PC-9 (cell line): ENCODE measurements around the gene PSMD1. TPM values are rescaled to one million over a fixed set of nuclear protein-coding genes. Genes with fewer than 3 reads are reported as not detected.
A peak's percentile ranks its signal among the peaks of the same experiment; 100 is the strongest.

Experiments
- BruUV-seq: library from RNA; stranded (reverse); fragments of 400-500 nt; replicated peaks from 2 replicates; lab custom pipeline; 2021; lab: Mats Ljungman, UMichigan
- CTCF ChIA-PET: fragments of 300-600 bp; sonication (Branson Sonifier 250); formaldehyde crosslinking; loops from one replicate; lab custom pipeline; 2022; ENCODE audit warnings: antibody characterized with exemption; lab: Charles Lee
- POLR2A ChIA-PET: fragments of 300-600 bp; sonication (Branson Sonifier 250); formaldehyde crosslinking; loops from one replicate; lab custom pipeline; 2022; ENCODE audit warnings: antibody characterized with exemption; ENCODE audit not compliant: unreplicated experiment; lab: Charles Lee
- DNase-seq, 2 experiments: peaks; one replicate each; pipeline versions ENCODE4 v3.0.0 to v3.0.0-alpha.2; 2015 to 2022; ENCODE audit warnings: mixed read lengths in 1 of 2
- H2AFZ ChIP-seq: fragments of 200-600 bp; sonication (generic); 2 replicates; pipeline ENCODE4 v1.8.1; 2017; ENCODE audit warnings: antibody characterized with exemption
- H3F3A ChIP-seq: fragments of 200-600 bp; sonication (generic); 2 replicates; pipeline ENCODE4 v1.8.1; 2017; ENCODE audit warnings: antibody characterized with exemption, mild to moderate bottlenecking, low read depth; ENCODE audit not compliant: insufficient read depth
- H3K27ac ChIP-seq: fragments of 200-600 bp; sonication (generic); 2 replicates; pipeline ENCODE4 v1.6.1; 2016; ENCODE audit warnings: mixed run types
- H3K27me3 ChIP-seq: fragments of 200-600 bp; sonication (generic); 2 replicates; pipeline ENCODE4 v1.6.1; 2016; ENCODE audit warnings: low read depth, mixed run types; ENCODE audit not compliant: insufficient read depth
- H3K36me3 ChIP-seq: fragments of 200-600 bp; sonication (generic); 2 replicates; pipeline ENCODE4 v1.6.1; 2016; ENCODE audit warnings: low read depth, mixed run types
- H3K4me1 ChIP-seq: fragments of 200-600 bp; sonication (generic); replicated peaks from 2 replicates; pipeline ENCODE4 v1.6.1; 2016; ENCODE audit warnings: mixed run types; ENCODE audit not compliant: insufficient read depth
- H3K4me2 ChIP-seq: fragments of 200-600 bp; sonication (generic); 2 replicates; pipeline ENCODE4 v1.6.1; 2017; ENCODE audit warnings: mixed run types
- H3K4me3 ChIP-seq: fragments of 200-600 bp; sonication (generic); 2 replicates; pipeline ENCODE4 v1.6.1; 2016; ENCODE audit warnings: mixed run types
- H3K79me2 ChIP-seq: fragments of 200-600 bp; sonication (generic); 2 replicates; pipeline ENCODE4 v1.6.1; 2017; ENCODE audit warnings: low read depth, mixed run types
- H3K9me2 ChIP-seq: fragments of 200-600 bp; sonication (generic); 2 replicates; pipeline ENCODE4 v1.8.1; 2017; ENCODE audit warnings: mild to moderate bottlenecking; ENCODE audit not compliant: insufficient read depth
- H3K9me3 ChIP-seq: fragments of 200-600 bp; sonication (generic); 2 replicates; pipeline ENCODE4 v1.8.1; 2016; ENCODE audit warnings: low read depth; ENCODE audit not compliant: insufficient read depth
- H4K20me1 ChIP-seq: fragments of 200-600 bp; sonication (generic); 2 replicates; pipeline ENCODE4 v1.8.1; 2017; ENCODE audit not compliant: insufficient read depth
- EZH2 ChIP-seq: fragments of 200-600 bp; sonication (generic); IDR thresholded peaks from 2 replicates; pipeline ENCODE4 v1.8.0; 2017; ENCODE audit warnings: antibody characterized with exemption, low read depth
- intact Hi-C: fragments of 100-400 bp; cut with micrococcal nuclease; formaldehyde crosslinking; loops from one replicate; pipeline ENCODE4 v1.10.0; 2022; ENCODE audit not compliant: unreplicated experiment
- total RNA-seq: library from RNA; stranded (reverse); gene quantifications from 2 replicates; pipeline ENCODE4 v1.2.3, GENCODE V29; 2021
- TF ChIP-seq, protein P1 (sequence below): fragments of 200-600 bp; sonication (generic); conservative IDR thresholded peaks from 2 replicates; pipeline ENCODE4 v1.6.1; 2017; ENCODE audit warnings: mixed run types, antibody characterized with exemption, mild to moderate bottlenecking, moderate library complexity

PSMD1 gene
- total RNA-seq, 1 experiment from 2014 or later = 119 TPM

DNA sequence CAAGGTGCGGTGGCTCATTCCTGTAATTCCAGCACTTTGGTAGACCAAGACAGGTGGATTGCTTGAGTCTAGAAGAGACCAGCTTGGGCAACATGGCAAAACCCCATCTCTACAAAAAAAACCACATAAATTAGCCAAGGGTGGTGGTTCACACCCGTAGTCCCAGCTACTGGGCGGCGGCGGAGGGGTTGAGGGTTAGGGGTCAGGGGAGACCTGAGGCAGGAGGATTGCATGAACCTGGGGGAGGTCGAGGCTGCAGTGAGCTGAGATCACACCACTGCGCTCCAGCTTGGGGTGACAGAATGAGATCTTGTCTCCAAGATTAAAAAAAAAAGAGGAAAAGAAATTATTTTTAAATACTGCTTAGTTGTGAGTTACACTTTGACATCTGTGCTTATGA lies 69.5 kb downstream of the PSMD1 start:
- Histone ChIP-seq H3K36me3 (peaks cover 21% of the 10 kb centered on the region), H3K27ac (no peak overlapping the region), H3K4me2 (no peak overlapping the region), H2AFZ (no peak overlapping the region), H3K79me2 (peaks cover 46% of the 10 kb centered on the region), H4K20me1 (no peaks in the 10 kb centered on the region), H3K27me3 (no peaks in the 10 kb centered on the region), H3K9me2 (no peaks in the 10 kb centered on the region), H3K4me1 (peaks cover 27% of the 10 kb centered on the region), H3F3A (peaks cover 18% of the 10 kb centered on the region; the same call in 1 of the 2 replicates), H3K4me3 (no peak overlapping the region), H3K9me3 (no peaks in the 10 kb centered on the region)
- POLR2A ChIA-PET = no interaction called here
- TF ChIP-seq, protein P1, sequence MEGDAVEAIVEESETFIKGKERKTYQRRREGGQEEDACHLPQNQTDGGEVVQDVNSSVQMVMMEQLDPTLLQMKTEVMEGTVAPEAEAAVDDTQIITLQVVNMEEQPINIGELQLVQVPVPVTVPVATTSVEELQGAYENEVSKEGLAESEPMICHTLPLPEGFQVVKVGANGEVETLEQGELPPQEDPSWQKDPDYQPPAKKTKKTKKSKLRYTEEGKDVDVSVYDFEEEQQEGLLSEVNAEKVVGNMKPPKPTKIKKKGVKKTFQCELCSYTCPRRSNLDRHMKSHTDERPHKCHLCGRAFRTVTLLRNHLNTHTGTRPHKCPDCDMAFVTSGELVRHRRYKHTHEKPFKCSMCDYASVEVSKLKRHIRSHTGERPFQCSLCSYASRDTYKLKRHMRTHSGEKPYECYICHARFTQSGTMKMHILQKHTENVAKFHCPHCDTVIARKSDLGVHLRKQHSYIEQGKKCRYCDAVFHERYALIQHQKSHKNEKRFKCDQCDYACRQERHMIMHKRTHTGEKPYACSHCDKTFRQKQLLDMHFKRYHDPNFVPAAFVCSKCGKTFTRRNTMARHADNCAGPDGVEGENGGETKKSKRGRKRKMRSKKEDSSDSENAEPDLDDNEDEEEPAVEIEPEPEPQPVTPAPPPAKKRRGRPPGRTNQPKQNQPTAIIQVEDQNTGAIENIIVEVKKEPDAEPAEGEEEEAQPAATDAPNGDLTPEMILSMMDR = no peak
- TF ChIP-seq EZH2 = no peak
- BruUV-seq = no TSS peak
- intact Hi-C loops = no loop called here
- CTCF ChIA-PET = no interaction called here
- no peak for DNase-seq

DNA sequence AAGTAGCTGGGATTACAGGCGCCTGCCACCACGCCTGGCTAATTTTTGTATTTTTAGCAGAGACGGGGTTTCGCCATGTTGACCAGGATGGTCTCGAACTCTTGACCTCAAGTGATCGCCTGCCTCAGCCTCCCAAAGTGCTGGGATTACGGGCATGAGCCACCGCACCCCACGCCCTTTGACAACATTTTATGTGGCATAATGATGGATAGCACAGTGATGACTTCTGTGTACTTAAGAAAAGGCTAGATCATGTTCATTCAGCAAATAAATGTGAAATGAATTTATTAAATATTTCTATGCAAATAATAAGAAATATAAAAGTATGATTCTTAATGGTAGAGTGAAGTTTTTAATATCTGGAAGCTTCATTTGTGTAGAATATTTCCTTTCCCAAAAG lies 70.8 kb downstream of the PSMD1 start:
- no peaks in the 10 kb centered on the region; the same call in 1 of the 2 replicates for H4K20me1 ChIP-seq
- POLR2A ChIA-PET = interaction anchor here (0.6 kb wide), 1 partner anchor 33 kb away, joined by 4 read pairs; no protein-coding TSS in a partner anchor
- BruUV-seq = no TSS peak
- H3K4me1 ChIP-seq = peaks cover 37% of the 10 kb centered on the region
- H3F3A ChIP-seq = peaks cover 23% of the 10 kb centered on the region; the same call in 1 of the 2 replicates
- no peaks in the 10 kb centered on the region for H3K9me3 ChIP-seq
- H3K27ac ChIP-seq = peak overlapping the region; percentile 17; the same call in 1 of the 2 replicates
- no peaks in the 10 kb centered on the region for H3K9me2 ChIP-seq
- H3K4me2 ChIP-seq = no peak overlapping the region
- TF ChIP-seq, protein P1 = no peak
- TF ChIP-seq EZH2 = no peak
- H3K79me2 ChIP-seq = peaks cover 45% of the 10 kb centered on the region
- no peak overlapping the region for H2AFZ ChIP-seq
- H3K36me3 ChIP-seq = peaks cover 21% of the 10 kb centered on the region
- intact Hi-C loops = no loop called here
- DNase-seq = no peak
- CTCF ChIA-PET = no interaction called here
- no peaks in the 10 kb centered on the region for H3K27me3 ChIP-seq
- no peak overlapping the region for H3K4me3 ChIP-seq

DNA sequence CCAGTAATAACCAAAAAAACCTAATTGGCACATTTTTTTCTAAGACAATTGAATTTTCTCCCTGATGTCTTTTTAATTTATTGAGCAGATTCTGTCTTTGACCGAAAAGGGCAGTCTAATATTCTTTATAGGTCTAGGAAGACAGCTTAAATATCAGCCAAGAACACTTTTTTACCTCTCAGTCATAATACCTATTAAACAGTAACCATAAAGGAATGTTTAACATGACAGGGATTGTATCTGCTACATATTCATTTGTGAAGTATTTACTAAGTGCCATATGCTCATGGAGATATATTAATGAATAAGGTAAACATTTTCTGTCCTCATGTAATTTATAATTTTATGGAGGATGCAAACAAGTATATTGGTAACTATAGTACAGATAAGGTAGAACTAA lies 71.3 kb downstream of the PSMD1 start:
- Histone ChIP-seq H3K36me3 (peaks cover 21% of the 10 kb centered on the region), H3K79me2 (peaks cover 49% of the 10 kb centered on the region), H3F3A (peaks cover 23% of the 10 kb centered on the region; the same call in 1 of the 2 replicates), H3K9me2 (no peaks in the 10 kb centered on the region), H3K4me3 (no peak overlapping the region), H3K4me1 (peaks cover 39% of the 10 kb centered on the region), H3K27me3 (no peaks in the 10 kb centered on the region), H3K9me3 (no peaks in the 10 kb centered on the region), H4K20me1 (no peaks in the 10 kb centered on the region; the same call in 1 of the 2 replicates), H2AFZ (no peak overlapping the region), H3K4me2 (no peak overlapping the region), H3K27ac (peak overlapping the region; percentile 17; the same call in 1 of the 2 replicates)
- BruUV-seq = no TSS peak
- no peak for DNase-seq
- POLR2A ChIA-PET = interaction anchor here (0.6 kb wide), 2 partner anchors 8 to 32 kb away, joined by 4 to 6 read pairs; no protein-coding TSS in a partner anchor
- CTCF ChIA-PET = no interaction called here
- intact Hi-C loops = no loop called here
- TF ChIP-seq, protein P1 = no peak
- TF ChIP-seq EZH2 = no peak
